GM19455 (cell line): ENCODE measurements around the gene LMAN2.
A peak's percentile ranks its signal among the peaks of the same experiment; 100 is the strongest.

ENCODE experiments used
- ATAC-seq: cut with Tn5 transposase; IDR thresholded peaks from one replicate; pipeline ENCODE4 v1.9.1; 2021; ENCODE audit not compliant: unreplicated experiment

The LMAN2 gene

GRCh38 chr5:177351392-177352329 is at the start of gene LMAN2:
TSS of gene LMAN2 (minus strand) at chr5:177351668. CDS start at chr5:177351647, 21 bp downstream.
- ATAC-seq, result peak; percentile 88

DNA sequence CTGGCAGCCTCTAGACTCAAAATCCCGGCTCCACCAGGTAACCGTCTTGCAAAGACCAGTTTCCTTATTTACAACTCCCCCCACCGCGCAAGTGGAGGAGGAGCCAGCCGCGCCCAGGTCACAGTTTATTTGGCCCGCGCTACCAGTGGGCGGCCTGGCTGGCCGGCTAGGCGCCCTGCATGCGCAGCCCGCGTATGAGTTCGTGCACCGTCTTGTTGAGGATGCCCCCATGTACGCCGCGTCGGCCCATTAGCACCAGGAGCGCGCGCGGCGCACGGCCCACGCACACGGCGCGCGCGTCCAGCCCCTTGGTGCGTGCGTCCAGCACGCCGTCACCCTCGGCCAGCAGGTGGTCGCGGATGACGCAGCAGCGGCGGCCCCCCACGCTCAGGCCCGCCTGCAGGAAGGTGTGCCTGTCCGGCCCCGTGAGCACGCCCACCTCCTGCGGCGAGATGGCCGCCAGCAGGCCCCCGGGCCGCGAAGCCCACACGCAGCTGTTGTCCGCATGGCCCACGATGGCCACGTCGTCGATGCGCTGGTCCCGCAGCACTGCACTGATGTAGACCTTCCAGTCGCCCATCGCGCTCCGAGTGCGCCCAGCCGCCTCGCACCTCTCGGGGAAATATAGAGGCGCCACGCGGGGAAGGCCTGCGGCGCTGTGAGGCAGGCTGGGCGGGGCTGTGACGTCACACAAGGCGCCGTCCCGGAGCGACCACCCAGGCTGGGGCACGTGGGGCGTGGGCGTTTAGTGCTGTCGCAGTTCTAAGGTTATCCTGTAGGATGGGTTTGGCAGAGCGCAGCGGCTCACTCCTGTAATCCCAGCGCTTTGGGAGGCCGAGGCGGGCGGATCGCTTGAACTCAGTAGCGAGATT is 48.8 kb upstream of the LMAN2 start, which contains the start of gene PFN3:
TSS of gene PFN3 (minus strand) at position 665 of the 872 bp plus-strand sequence. CDS start at position 580, 85 bp downstream.
- ATAC-seq, result no peak

- no peak for ATAC-seq
These were observed 46.5 kb upstream of the LMAN2 start for GRCh38 chr5:177397875-177398390.

GRCh38 chr5:177396807-177397206 is 45.3 kb upstream of the LMAN2 start:
- no peak for ATAC-seq

GRCh38 chr5:177396078-177396477 is 44.6 kb upstream of the LMAN2 start:
- no peak for ATAC-seq

- ATAC-seq, result no peak
These were observed 42.5 kb upstream of the LMAN2 start for GRCh38 chr5:177393990-177394389.

DNA sequence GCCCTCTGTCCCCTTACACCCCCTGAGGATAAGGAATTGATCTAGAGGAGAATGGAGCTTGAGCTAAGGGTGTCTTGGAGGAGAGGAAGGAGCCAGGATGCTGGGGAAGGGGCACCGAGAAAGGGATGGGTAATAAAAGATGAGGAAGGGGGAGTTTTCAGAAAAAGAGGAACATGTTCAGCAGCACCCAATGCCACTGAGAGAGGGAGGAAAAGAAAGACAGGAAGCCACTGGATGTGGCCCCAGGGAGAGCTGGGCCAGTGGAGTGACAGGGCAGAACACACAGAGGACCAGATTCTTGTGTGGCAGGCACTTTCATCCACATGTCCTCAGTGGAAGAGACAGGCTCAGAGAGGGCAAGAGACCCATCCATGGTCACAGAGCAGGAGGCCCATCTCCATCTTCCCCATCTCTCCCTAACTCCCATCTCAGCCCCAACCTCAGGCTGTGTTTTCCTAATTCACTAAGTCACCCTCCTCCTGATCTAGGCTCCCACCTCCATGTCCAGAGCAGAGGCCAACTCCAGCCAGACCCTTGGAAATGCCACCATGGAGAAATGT is 41.8 kb upstream of the LMAN2 start:
- ATAC-seq, result no peak

DNA sequence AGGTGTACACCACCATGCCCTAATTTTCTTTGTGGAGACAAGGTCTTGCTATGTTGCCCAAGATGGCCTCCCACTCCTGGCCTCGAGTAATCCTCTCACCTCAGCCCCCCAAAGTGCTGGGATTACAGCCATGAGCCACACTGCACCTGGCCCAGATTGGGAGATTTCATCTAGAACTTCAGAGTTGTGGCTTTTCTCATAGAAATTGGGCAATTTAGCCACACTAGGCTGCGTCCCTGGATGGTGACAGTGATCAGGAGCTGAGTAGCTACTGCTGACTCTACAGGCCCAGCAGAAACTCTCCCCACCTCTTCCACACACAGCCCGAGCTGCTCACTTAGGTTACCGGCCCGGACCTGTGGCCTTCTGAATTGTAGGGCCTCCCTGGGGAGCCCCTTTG is 41.3 kb upstream of the LMAN2 start:
- ATAC-seq, result no peak

- peak; percentile 56 for ATAC-seq
These were observed 39.2 kb upstream of the LMAN2 start for GRCh38 chr5:177390363-177391300.

- ATAC-seq, result peak; percentile 57
These were observed 38.0 kb upstream of the LMAN2 start for GRCh38 chr5:177389241-177390169.

DNA sequence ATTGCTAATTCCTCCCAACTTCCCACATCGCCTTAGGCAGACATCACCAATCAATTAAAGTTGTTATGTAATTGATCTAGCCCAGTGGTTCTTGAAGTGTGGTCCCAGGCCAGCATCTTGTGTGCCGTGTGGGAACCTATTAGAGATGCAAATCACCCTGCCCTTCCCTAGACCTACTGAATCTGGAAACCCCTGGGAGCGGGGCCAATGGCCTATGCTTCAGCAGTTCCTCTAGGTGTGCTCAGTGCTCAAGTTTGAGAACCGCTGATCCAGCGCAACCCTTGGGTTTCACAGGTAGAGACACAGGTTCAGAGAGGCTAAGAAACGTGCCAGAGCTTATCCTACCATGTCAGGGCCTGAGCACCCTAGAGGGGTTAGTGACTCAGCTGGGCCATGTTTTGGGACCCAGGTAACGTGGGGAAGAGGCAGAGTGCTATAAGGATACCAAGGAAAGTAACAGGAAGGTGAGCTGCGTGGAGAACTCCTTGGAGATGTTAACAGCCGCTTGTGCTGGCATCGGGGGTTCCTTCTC is 37.1 kb upstream of the LMAN2 start:
- no peak for ATAC-seq

DNA sequence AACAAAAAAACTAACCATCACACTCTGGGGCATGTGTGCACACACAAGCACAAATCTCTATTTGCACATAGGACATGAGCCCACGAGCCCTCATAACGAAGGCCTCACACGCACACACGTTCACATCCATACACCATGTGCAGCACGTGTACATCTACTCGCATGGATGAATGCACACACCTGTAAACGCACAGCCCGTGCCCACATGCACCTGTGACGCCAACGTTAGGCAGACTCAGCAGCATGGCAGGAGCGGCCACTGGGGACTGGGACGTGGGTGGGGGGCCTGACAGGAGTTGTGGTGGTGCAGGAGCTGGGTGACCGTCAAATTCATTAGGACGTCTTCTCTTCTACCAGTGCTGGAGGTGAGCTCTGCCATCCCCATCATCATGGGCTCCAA is 35.9 kb upstream of the LMAN2 start:
- no peak for ATAC-seq

GRCh38 chr5:177386542-177386941 is 35.1 kb upstream of the LMAN2 start:
- no peak for ATAC-seq

DNA sequence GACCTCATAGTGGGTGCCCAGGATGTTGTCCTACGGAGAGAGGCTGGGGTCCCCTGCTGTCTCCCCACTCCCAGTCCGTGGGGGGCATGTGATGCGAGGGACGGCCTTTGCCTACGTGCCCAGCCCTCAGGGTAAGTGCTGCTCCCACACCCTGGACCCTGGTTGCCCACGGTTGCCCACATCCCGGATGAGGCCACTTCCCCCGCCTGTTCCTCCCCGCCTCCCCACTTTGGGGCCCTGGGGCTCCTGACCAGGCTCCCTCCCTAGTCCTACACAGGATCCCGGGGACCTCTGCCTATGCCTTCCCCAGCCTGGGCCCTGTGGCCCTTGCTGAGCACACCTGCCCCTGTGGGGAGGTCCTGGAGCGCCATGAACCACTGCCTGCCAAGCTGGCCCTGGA is 34.3 kb upstream of the LMAN2 start:
- no peak for ATAC-seq

GRCh38 chr5:177384134-177384533 is 32.7 kb upstream of the LMAN2 start, which contains the start of gene SLC34A1:
TSS of gene SLC34A1 (plus strand) at chr5:177384434. CDS start at chr5:177385742, 1,308 bp downstream.
- ATAC-seq, result no peak

DNA sequence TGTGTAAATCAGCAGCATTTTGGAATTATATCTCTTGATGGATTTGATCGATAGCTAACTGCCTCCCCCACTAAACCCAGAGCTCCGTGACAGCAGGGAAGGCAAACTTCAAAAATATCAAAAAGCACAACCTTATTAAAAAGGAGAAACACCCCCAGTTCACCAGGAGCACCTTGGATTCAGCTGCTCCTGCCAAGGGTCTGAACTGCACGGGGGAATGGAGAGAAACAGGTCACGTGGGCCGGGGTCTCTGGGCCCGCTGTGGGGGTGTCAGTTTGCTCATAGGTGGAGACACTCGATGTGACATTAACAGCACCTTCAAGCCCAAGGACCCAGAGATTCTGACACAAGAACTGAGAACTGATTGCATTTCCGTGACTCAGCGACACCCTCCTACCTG is 31.7 kb upstream of the LMAN2 start:
- no peak for ATAC-seq

DNA sequence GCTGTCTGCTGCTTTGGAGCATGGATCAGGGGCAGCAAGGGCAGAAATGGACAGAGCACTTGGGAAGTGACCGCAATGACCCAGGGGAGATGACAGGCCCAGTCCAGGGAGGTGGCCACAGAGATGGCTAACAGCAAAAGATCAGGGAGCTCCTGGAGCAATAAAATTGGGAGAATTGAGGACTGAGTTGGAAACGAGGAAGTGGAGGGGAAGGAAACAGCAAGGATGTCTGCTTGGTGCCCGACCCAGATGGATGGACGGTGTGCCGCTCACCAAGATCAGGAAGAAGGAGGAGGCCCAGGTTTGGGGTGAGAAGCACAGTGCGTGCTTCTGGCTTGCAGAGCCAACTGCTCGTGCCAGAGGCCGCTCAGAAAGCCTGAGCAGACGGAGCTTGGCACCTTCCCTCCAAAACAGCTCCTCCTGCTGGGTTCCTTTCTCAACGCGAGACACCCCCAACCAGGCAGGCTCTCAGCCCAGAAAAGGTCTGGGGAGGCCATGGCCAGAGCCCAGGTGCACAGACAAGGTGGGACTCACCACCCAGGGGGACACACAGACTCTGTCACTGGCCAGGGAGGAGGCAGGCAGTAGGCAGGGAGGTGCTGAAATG is 31.1 kb upstream of the LMAN2 start:
- no peak for ATAC-seq

DNA sequence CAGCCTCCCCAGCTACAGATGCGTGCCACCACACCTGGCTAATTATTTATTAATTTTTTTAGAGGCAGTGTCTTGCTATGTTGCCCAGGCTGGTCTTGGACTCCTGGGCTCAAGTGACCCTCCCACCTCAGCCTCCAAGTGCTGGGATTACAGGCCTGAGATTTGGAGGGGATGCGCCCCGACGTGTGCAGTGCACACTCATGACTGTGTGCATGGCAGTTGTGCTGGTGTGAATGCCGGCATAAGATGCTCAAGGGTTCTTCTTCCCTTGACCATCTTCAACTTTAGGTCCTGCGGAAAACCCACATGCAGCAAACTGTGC is 29.3 kb upstream of the LMAN2 start:
- no peak for ATAC-seq
